T-helper 2 cell treated with Interferon-gamma antibody and Interleukin-4, amounts not matched to agents 5 μg/mL and 100 μg/mL, for 36 hours (primary cell): ENCODE results near the gene OLFML1.

Experiments
- DNase-seq: peaks from one replicate; pipeline ENCODE4 v3.0.0; 2021; ENCODE audit warnings: low spot score
- H3K27ac Mint-ChIP-seq: one replicate; pipeline ENCODE4 v1.8.0; 2021; ENCODE audit warnings: mild to moderate bottlenecking, mixed read lengths
- H3K27me3 Mint-ChIP-seq: one replicate; pipeline ENCODE4 v1.8.0; 2021; ENCODE audit warnings: low read depth, mixed read lengths
- H3K36me3 Mint-ChIP-seq: one replicate; pipeline ENCODE4 v1.8.0; 2021; ENCODE audit warnings: low read depth, mixed read lengths
- H3K4me1 Mint-ChIP-seq: one replicate; pipeline ENCODE4 v1.8.0; 2021; ENCODE audit warnings: low read depth, mixed read lengths
- H3K4me3 Mint-ChIP-seq: one replicate; pipeline ENCODE4 v1.8.0; 2022; ENCODE audit warnings: mild to moderate bottlenecking, moderate library complexity, mixed read lengths
- H3K9me3 Mint-ChIP-seq: one replicate; pipeline ENCODE4 v1.8.0; 2021; ENCODE audit warnings: mixed read lengths

OLFML1 gene

GRCh38 chr11:7538466-7539454, 53.5 kb downstream of the OLFML1 start:
- Mint-ChIP-seq H3K27ac (no peak overlapping the region), H3K4me1 (peaks cover 9% of the 10 kb centered on the region), H3K4me3 (peak overlapping the region; percentile 54)

GRCh38 chr11:7540830-7541555, 55.7 kb downstream of the OLFML1 start:
- Mint-ChIP-seq H3K36me3 (no peaks in the 10 kb centered on the region), H3K4me1 (peaks cover 4% of the 10 kb centered on the region), H3K27ac (no peak overlapping the region), H3K27me3 (peaks cover 23% of the 10 kb centered on the region), H3K4me3 (no peak overlapping the region), H3K9me3 (no peaks in the 10 kb centered on the region)
- DNase-seq, result no peak

More at GRCh38 chr11:7538466-7539454, 53.5 kb downstream of the OLFML1 start:
- H3K36me3 Mint-ChIP-seq, result no peaks in the 10 kb centered on the region
- DNase-seq, result no peak
- H3K27me3 Mint-ChIP-seq, result peaks cover 26% of the 10 kb centered on the region
- H3K9me3 Mint-ChIP-seq, result no peaks in the 10 kb centered on the region

- Mint-ChIP-seq H3K9me3 (no peaks in the 10 kb centered on the region), H3K4me1 (peaks cover 1% of the 10 kb centered on the region), H3K27ac (no peak overlapping the region), H3K27me3 (peaks cover 15% of the 10 kb centered on the region), H3K4me3 (no peak overlapping the region), H3K36me3 (no peaks in the 10 kb centered on the region)
- no peak for DNase-seq
Measured at GRCh38 chr11:7543302-7543701, 58.0 kb downstream of the OLFML1 start.

GRCh38 chr11:7544021-7544420, 58.7 kb downstream of the OLFML1 start:
- DNase-seq, result no peak
- Mint-ChIP-seq H3K27ac (no peak overlapping the region), H3K9me3 (no peaks in the 10 kb centered on the region), H3K4me3 (no peak overlapping the region), H3K4me1 (no peaks in the 10 kb centered on the region), H3K36me3 (no peaks in the 10 kb centered on the region), H3K27me3 (peaks cover 15% of the 10 kb centered on the region)

- H3K27me3 Mint-ChIP-seq, result peaks cover 8% of the 10 kb centered on the region
- DNase-seq, result no peak
- H3K4me1 Mint-ChIP-seq, result no peaks in the 10 kb centered on the region
- no peaks in the 10 kb centered on the region for H3K9me3 Mint-ChIP-seq
- no peak overlapping the region for H3K27ac Mint-ChIP-seq
- H3K36me3 Mint-ChIP-seq, result no peaks in the 10 kb centered on the region
- H3K4me3 Mint-ChIP-seq, result no peak overlapping the region
Measured at GRCh38 chr11:7545611-7546010, 60.3 kb downstream of the OLFML1 start.

- Mint-ChIP-seq H3K27me3 (peaks cover 5% of the 10 kb centered on the region), H3K9me3 (no peaks in the 10 kb centered on the region), H3K4me3 (no peak overlapping the region), H3K4me1 (no peaks in the 10 kb centered on the region), H3K27ac (no peak overlapping the region), H3K36me3 (no peaks in the 10 kb centered on the region)
- DNase-seq, result no peak
Measured at GRCh38 chr11:7546324-7546791, 61.1 kb downstream of the OLFML1 start.

GRCh38 chr11:7547687-7548086, 62.4 kb downstream of the OLFML1 start:
- Mint-ChIP-seq H3K4me1 (no peaks in the 10 kb centered on the region), H3K27ac (no peak overlapping the region), H3K27me3 (no peaks in the 10 kb centered on the region), H3K36me3 (no peaks in the 10 kb centered on the region), H3K9me3 (no peaks in the 10 kb centered on the region), H3K4me3 (no peak overlapping the region)
- DNase-seq, result no peak

GRCh38 chr11:7548659-7549274, 63.5 kb downstream of the OLFML1 start:
- no peak overlapping the region for H3K4me3 Mint-ChIP-seq
- H3K27ac Mint-ChIP-seq, result no peak overlapping the region
- H3K4me1 Mint-ChIP-seq, result no peaks in the 10 kb centered on the region
- H3K36me3 Mint-ChIP-seq, result no peaks in the 10 kb centered on the region
- no peaks in the 10 kb centered on the region for H3K27me3 Mint-ChIP-seq
- no peaks in the 10 kb centered on the region for H3K9me3 Mint-ChIP-seq
- no peak for DNase-seq

- H3K4me3 Mint-ChIP-seq, result no peak overlapping the region
- no peak overlapping the region for H3K27ac Mint-ChIP-seq
- H3K9me3 Mint-ChIP-seq, result no peaks in the 10 kb centered on the region
- no peak for DNase-seq
- no peaks in the 10 kb centered on the region for H3K36me3 Mint-ChIP-seq
- H3K27me3 Mint-ChIP-seq, result no peaks in the 10 kb centered on the region
- H3K4me1 Mint-ChIP-seq, result no peaks in the 10 kb centered on the region
Measured at GRCh38 chr11:7549681-7550080, 64.4 kb downstream of the OLFML1 start.

GRCh38 chr11:7551571-7551970, 66.3 kb downstream of the OLFML1 start:
- H3K27ac Mint-ChIP-seq, result no peak overlapping the region
- H3K4me3 Mint-ChIP-seq, result no peak overlapping the region
- H3K27me3 Mint-ChIP-seq, result peaks cover 2% of the 10 kb centered on the region
- H3K36me3 Mint-ChIP-seq, result no peaks in the 10 kb centered on the region
- H3K4me1 Mint-ChIP-seq, result no peaks in the 10 kb centered on the region
- H3K9me3 Mint-ChIP-seq, result no peaks in the 10 kb centered on the region
- no peak for DNase-seq

GRCh38 chr11:7552666-7553065, 67.4 kb downstream of the OLFML1 start:
- Mint-ChIP-seq H3K27ac (no peak overlapping the region), H3K4me1 (no peaks in the 10 kb centered on the region), H3K9me3 (no peaks in the 10 kb centered on the region), H3K27me3 (peaks cover 2% of the 10 kb centered on the region), H3K36me3 (no peaks in the 10 kb centered on the region), H3K4me3 (no peak overlapping the region)
- DNase-seq, result no peak

GRCh38 chr11:7555052-7555699, 69.9 kb downstream of the OLFML1 start:
- H3K27me3 Mint-ChIP-seq, result peaks cover 7% of the 10 kb centered on the region
- no peak for DNase-seq
- no peak overlapping the region for H3K27ac Mint-ChIP-seq
- no peak overlapping the region for H3K4me3 Mint-ChIP-seq
- no peaks in the 10 kb centered on the region for H3K36me3 Mint-ChIP-seq
- H3K9me3 Mint-ChIP-seq, result no peaks in the 10 kb centered on the region
- H3K4me1 Mint-ChIP-seq, result no peaks in the 10 kb centered on the region

- Mint-ChIP-seq H3K4me3 (no peak overlapping the region), H3K27me3 (peaks cover 7% of the 10 kb centered on the region), H3K27ac (no peak overlapping the region), H3K4me1 (no peaks in the 10 kb centered on the region), H3K36me3 (no peaks in the 10 kb centered on the region), H3K9me3 (no peaks in the 10 kb centered on the region)
- DNase-seq, result no peak
Measured at GRCh38 chr11:7558046-7558445, 72.7 kb downstream of the OLFML1 start.
